ENCODE measurements around the gene PKNOX2. TPM values are rescaled to one million over a fixed set of nuclear protein-coding genes. Genes with fewer than 3 reads are reported as not detected.
A peak's percentile ranks its signal among the peaks of the same experiment; 100 is the strongest.

PKNOX2 gene
- total RNA-seq, 1 donor from 2014 or later: 41.8 TPM

GRCh38 chr11:125448136-125448535 lies 283.6 kb downstream of the PKNOX2 start:
- no peaks in the 10 kb centered on the region for H3K9me3 Mint-ChIP-seq (ENCODE audit: unreplicated experiment)
- no peak for TF ChIP-seq CTCF (IDR thresholded peaks at IDR 0.05; ENCODE audit: unreplicated experiment)
- no peak overlapping the region for H3K4me3 Mint-ChIP-seq (ENCODE audit: unreplicated experiment)
- H3K4me1 Mint-ChIP-seq (ENCODE audit: unreplicated experiment): peaks cover 26% of the 10 kb centered on the region
- peaks cover 2% of the 10 kb centered on the region for H3K27me3 Mint-ChIP-seq (ENCODE audit: unreplicated experiment)
- H3K36me3 Mint-ChIP-seq (ENCODE audit: low read depth, unreplicated experiment): no peaks in the 10 kb centered on the region
- DNase-seq (ENCODE audit: low spot score): no peak
- no peak overlapping the region for H3K27ac Mint-ChIP-seq (ENCODE audit: unreplicated experiment)

GRCh38 chr11:125449565-125449964 lies 285.0 kb downstream of the PKNOX2 start:
- no peaks in the 10 kb centered on the region for H3K36me3 Mint-ChIP-seq (ENCODE audit: low read depth, unreplicated experiment)
- no peak overlapping the region for H3K4me3 Mint-ChIP-seq (ENCODE audit: unreplicated experiment)
- no peak for TF ChIP-seq CTCF (IDR thresholded peaks at IDR 0.05; ENCODE audit: unreplicated experiment)
- no peaks in the 10 kb centered on the region for H3K9me3 Mint-ChIP-seq (ENCODE audit: unreplicated experiment)
- H3K27ac Mint-ChIP-seq (ENCODE audit: unreplicated experiment): no peak overlapping the region
- DNase-seq (ENCODE audit: low spot score): no peak
- peaks cover 17% of the 10 kb centered on the region for H3K4me1 Mint-ChIP-seq (ENCODE audit: unreplicated experiment)
- H3K27me3 Mint-ChIP-seq (ENCODE audit: unreplicated experiment): peaks cover 2% of the 10 kb centered on the region

- Mint-ChIP-seq H3K36me3 (ENCODE audit: low read depth, unreplicated experiment) (no peaks in the 10 kb centered on the region), H3K27ac (ENCODE audit: unreplicated experiment) (peak overlapping the region; percentile 81), H3K27me3 (ENCODE audit: unreplicated experiment) (peaks cover 2% of the 10 kb centered on the region), H3K4me3 (ENCODE audit: unreplicated experiment) (no peak overlapping the region), H3K9me3 (ENCODE audit: unreplicated experiment) (no peaks in the 10 kb centered on the region), H3K4me1 (ENCODE audit: unreplicated experiment) (peaks cover 30% of the 10 kb centered on the region)
- DNase-seq (ENCODE audit: low spot score): peak; percentile 72
- no peak for TF ChIP-seq CTCF (IDR thresholded peaks at IDR 0.05; ENCODE audit: unreplicated experiment)
These were observed 287.0 kb downstream of the PKNOX2 start for GRCh38 chr11:125451400-125452124.

GRCh38 chr11:125452125-125452470 lies 287.5 kb downstream of the PKNOX2 start:
- Mint-ChIP-seq H3K27me3 (ENCODE audit: unreplicated experiment) (peaks cover 2% of the 10 kb centered on the region), H3K36me3 (ENCODE audit: low read depth, unreplicated experiment) (no peaks in the 10 kb centered on the region), H3K4me3 (ENCODE audit: unreplicated experiment) (no peak overlapping the region), H3K9me3 (ENCODE audit: unreplicated experiment) (no peaks in the 10 kb centered on the region), H3K27ac (ENCODE audit: unreplicated experiment) (peak overlapping the region; percentile 74), H3K4me1 (ENCODE audit: unreplicated experiment) (peaks cover 30% of the 10 kb centered on the region)
- no peak for TF ChIP-seq CTCF (IDR thresholded peaks at IDR 0.05; ENCODE audit: unreplicated experiment)
- no peak for DNase-seq (ENCODE audit: low spot score)

- Mint-ChIP-seq H3K27ac (ENCODE audit: unreplicated experiment) (no peak overlapping the region), H3K27me3 (ENCODE audit: unreplicated experiment) (peaks cover 2% of the 10 kb centered on the region), H3K4me1 (ENCODE audit: unreplicated experiment) (peaks cover 35% of the 10 kb centered on the region), H3K9me3 (ENCODE audit: unreplicated experiment) (no peaks in the 10 kb centered on the region), H3K4me3 (ENCODE audit: unreplicated experiment) (no peak overlapping the region), H3K36me3 (ENCODE audit: low read depth, unreplicated experiment) (no peaks in the 10 kb centered on the region)
- DNase-seq (ENCODE audit: low spot score): no peak
- TF ChIP-seq CTCF (IDR thresholded peaks at IDR 0.05; ENCODE audit: unreplicated experiment): no peak
These were observed 289.5 kb downstream of the PKNOX2 start for GRCh38 chr11:125454047-125454446.

Data from endothelial cell (in vitro differentiated cells).